Endothelial cell of umbilical vein (primary cell): ENCODE data around the gene NR1H3. TPM values are rescaled to one million over a fixed set of nuclear protein-coding genes. Genes with fewer than 3 reads are reported as not detected.

Experiments
- BruUV-seq: library from RNA; stranded (reverse); fragments of 400-500 nt; replicated peaks from 2 replicates; lab custom pipeline; 2021; lab: Mats Ljungman, UMichigan
- CTCF ChIA-PET: fragments of 300-600, 350-600 bp; sonication (Branson Sonifier 250); formaldehyde crosslinking; loops from one replicate; lab custom pipeline; 2021; ENCODE audit warnings: antibody characterized with exemption, inconsistent platforms; lab: Charles Lee
- POLR2A ChIA-PET: fragments of 300-600, 350-600 bp; sonication (Branson Sonifier 250); formaldehyde crosslinking; loops from one replicate; lab custom pipeline; 2021; ENCODE audit warnings: antibody characterized with exemption, inconsistent platforms; lab: Charles Lee
- DNase-seq: peaks from one replicate; pipeline ENCODE4 v3.0.0-alpha.2; 2011; ENCODE audit warnings: low read depth, low spot score
- FAIRE-seq: peaks from 2 replicates; lab custom pipeline; 2011; peaks lifted over from hg19 to GRCh38; lab: Jason Lieb, UNC
- H2AFZ ChIP-seq: 2 replicates; pipeline ENCODE4 v1.6.0; 2012; ENCODE audit warnings: low read depth, low read length, control low read depth, inconsistent platforms
- H3K27ac ChIP-seq: 2 replicates; pipeline ENCODE4 v1.5.1; 2011; ENCODE audit warnings: low read depth, mild to moderate bottlenecking, control low read depth, low read length, moderate library complexity; ENCODE audit not compliant: insufficient read depth
- H3K27me3 ChIP-seq, 2 experiments: 2 replicates each; pipeline versions ENCODE4 v1.6.0 to v1.6.1; 2011; ENCODE audit warnings: low read length in 2 of 2, mixed read lengths in 1 of 2; ENCODE audit not compliant: control insufficient read depth in 2 of 2, insufficient read depth in 2 of 2
- H3K36me3 ChIP-seq, 2 experiments: 2 replicates in 1 of 2; 3 replicates in 1 of 2; pipeline ENCODE4 v1.5.1; 2011; ENCODE audit warnings: low read length in 2 of 2, mild to moderate bottlenecking in 1 of 2, moderate library complexity in 1 of 2; ENCODE audit not compliant: control insufficient read depth in 2 of 2, insufficient read depth in 2 of 2; ENCODE audit errors: extremely low read depth in 1 of 2
- H3K4me1 ChIP-seq: 3 replicates; pipeline ENCODE4 v1.5.1; 2011; ENCODE audit warnings: mild to moderate bottlenecking, low read length; ENCODE audit not compliant: control insufficient read depth, insufficient read depth; ENCODE audit errors: extremely low read depth
- H3K4me2 ChIP-seq: 2 replicates; pipeline ENCODE4 v1.6.1; 2011; ENCODE audit warnings: low read length, control low read depth, mixed read lengths; ENCODE audit not compliant: insufficient read depth
- H3K4me3 ChIP-seq, 3 experiments: fragments of 200-600 bp in 1 of 3; sonication (generic), shearing (Covaris generic) in 1 of 3; replicated peaks in 1 of 3; 2 replicates each; pipeline ENCODE4 v1.5.1; 2011 to 2016; ENCODE audit warnings: control low read depth in 3 of 3, low read length in 3 of 3, mild to moderate bottlenecking in 2 of 3, inconsistent platforms in 1 of 3, low read depth in 1 of 3, moderate library complexity in 1 of 3; ENCODE audit not compliant: insufficient read depth in 1 of 3
- H3K79me2 ChIP-seq: 2 replicates; pipeline ENCODE4 v1.6.0; 2012; ENCODE audit warnings: low read length, inconsistent platforms; ENCODE audit not compliant: control insufficient read depth, insufficient read depth
- H3K9ac ChIP-seq: replicated peaks from 2 replicates; pipeline ENCODE3; 2011; ENCODE audit warnings: low read length, control low read depth; ENCODE audit not compliant: insufficient read depth; ENCODE audit errors: extremely low read depth
- H3K9me1 ChIP-seq: replicated peaks from 3 replicates; pipeline ENCODE4 v1.6.0; 2011; ENCODE audit warnings: mild to moderate bottlenecking, low read length; ENCODE audit not compliant: control insufficient read depth, insufficient read depth; ENCODE audit errors: extremely low read depth
- H3K9me3 ChIP-seq: replicated peaks from 2 replicates; pipeline ENCODE4 v1.5.1; 2012; ENCODE audit warnings: low read length, inconsistent platforms; ENCODE audit not compliant: control insufficient read depth, insufficient read depth
- H4K20me1 ChIP-seq: replicated peaks from 2 replicates; pipeline ENCODE3; 2011; ENCODE audit warnings: mild to moderate bottlenecking, low read length; ENCODE audit not compliant: control insufficient read depth, insufficient read depth; ENCODE audit errors: extremely low read depth
- CTCF ChIP-seq, 2 donors: IDR thresholded peaks; 1 replicate in 1 of 2; 2 replicates in 1 of 2; pipeline ENCODE4 v1.5.1; 2011; ENCODE audit warnings: low read length in 2 of 2, mild to moderate bottlenecking in 2 of 2, moderate library complexity in 2 of 2, control low read depth in 1 of 2, inconsistent platforms in 1 of 2, low read depth in 1 of 2; ENCODE audit not compliant: insufficient read depth in 1 of 2; ENCODE audit errors: extremely low read depth in 1 of 2
- EZH2 ChIP-seq: IDR thresholded peaks from 2 replicates; pipeline ENCODE4 v1.6.1; 2012; ENCODE audit warnings: borderline replicate concordance, low read depth, mild to moderate bottlenecking, moderate library complexity, low read length, inconsistent platforms; ENCODE audit not compliant: severe bottlenecking
- FOS ChIP-seq: IDR thresholded peaks from 2 replicates; pipeline ENCODE4 v1.6.1; 2011; ENCODE audit warnings: mild to moderate bottlenecking, low read length, moderate library complexity, borderline replicate concordance; ENCODE audit not compliant: insufficient read depth
- GATA2 ChIP-seq: IDR thresholded peaks from 2 replicates; pipeline ENCODE4 v1.7.0; 2011; ENCODE audit warnings: low read depth, mild to moderate bottlenecking, moderate library complexity, mixed read lengths, low read length; ENCODE audit not compliant: insufficient read length, insufficient read depth
- JUN ChIP-seq: IDR thresholded peaks from 2 replicates; pipeline ENCODE4 v1.6.1; 2011; ENCODE audit warnings: borderline replicate concordance, low read depth; ENCODE audit not compliant: insufficient read length, insufficient read depth
- MAX ChIP-seq: IDR thresholded peaks from 2 replicates; pipeline ENCODE4 v1.6.1; 2011; ENCODE audit not compliant: insufficient read depth, insufficient read length
- MYC ChIP-seq: IDR thresholded peaks from one replicate; pipeline ENCODE4 v1.6.1; 2011; ENCODE audit warnings: mild to moderate bottlenecking, low read depth, low read length
- POLR2A ChIP-seq: IDR thresholded peaks from 2 replicates; pipeline ENCODE4 v1.6.1; 2012; ENCODE audit warnings: low read depth, mild to moderate bottlenecking, control low read depth, low read length
- POLR2AphosphoS5 ChIP-seq: IDR thresholded peaks from 2 replicates; pipeline ENCODE4 v1.6.1; 2012; ENCODE audit warnings: low read depth, mild to moderate bottlenecking, control low read depth, low read length, moderate library complexity; ENCODE audit not compliant: insufficient read depth
- dilution Hi-C: fragments of 300-500 bp; cut with MboI; formaldehyde crosslinking; loops from one replicate; pipeline ENCODE4 v1.15.0; 2019; ENCODE audit warnings: low sequenced_read_pairs; ENCODE audit not compliant: extremely low pct_ligation_motif_present
- intact Hi-C: fragments of 100-400 bp; cut with micrococcal nuclease; formaldehyde crosslinking; loops from one replicate; pipeline ENCODE4 v1.10.0; 2022
- polyA plus RNA-seq, 4 experiments: library from polyadenylated mRNA; depleted of rRNA in 3 of 4; stranded (reverse) in 3 of 4; unstranded in 1 of 4; fragments of >200 nt; gene quantifications; 2 replicates each; pipeline versions ENCODE4 v1.2.1 to v1.2.3, GENCODE V29; 2011 to 2012; ENCODE audit warnings: missing spikeins in 1 of 4
- total RNA-seq: library from RNA; stranded (reverse); gene quantifications from 2 replicates; pipeline ENCODE4 v1.2.3, GENCODE V29; 2021

Gene NR1H3
- total and polyA plus RNA-seq, 2 donors (not counting 3 experiments of a cell fraction or from before 2014, with no cell fraction given) = 9.8 to 16.3 TPM

GRCh38 chr11:47208628-47209027 lies 49.2 kb upstream of the NR1H3 start:
- no peak for DNase-seq
- BruUV-seq = no TSS peak
- no peak overlapping the region for H3K4me2 ChIP-seq
- H3K4me3 ChIP-seq = no peak overlapping the region
- H3K9me3 ChIP-seq = no peaks in the 10 kb centered on the region
- no peaks in the 10 kb centered on the region for H3K4me1 ChIP-seq
- no peak overlapping the region for H2AFZ ChIP-seq
- H3K79me2 ChIP-seq = no peaks in the 10 kb centered on the region
- ChIA-PET POLR2A (no interaction called here), CTCF (interaction anchor here (2.5 kb wide), 1 partner anchor 21 kb away, joined by 5 read pairs; no protein-coding TSS in a partner anchor)
- H3K9ac ChIP-seq = no peak overlapping the region
- no peaks in the 10 kb centered on the region for H3K9me1 ChIP-seq
- H4K20me1 ChIP-seq = no peaks in the 10 kb centered on the region
- FAIRE-seq = no peak
- H3K27me3 ChIP-seq = peaks cover 0 to 5% of the 10 kb centered on the region in 2 experiments
- no peaks in the 10 kb centered on the region for H3K36me3 ChIP-seq
- intact Hi-C loops (no loop called here), dilution Hi-C loops (no loop called here)
- TF ChIP-seq FOS = no peak
- TF ChIP-seq MYC = no peak
- no peak for TF ChIP-seq GATA2
- TF ChIP-seq CTCF (IDR thresholded peaks at IDR 0.05; ENCODE audit: extremely low read depth in 1 of 2, insufficient read depth in 1 of 2, low read depth in 1 of 2, low read length in 2 of 2) = no peak
- no peak for TF ChIP-seq JUN
- TF ChIP-seq POLR2A = no peak
- no peak for TF ChIP-seq POLR2AphosphoS5
- TF ChIP-seq MAX = no peak
- no peak for TF ChIP-seq EZH2
- no peak overlapping the region for H3K27ac ChIP-seq
